Common myeloid progenitor, CD34-positive (primary cell): ENCODE results near the gene PSMD6. TPM values are rescaled to one million over a fixed set of nuclear protein-coding genes. Genes with fewer than 3 reads are reported as not detected.

Source experiments
- CTCF ChIA-PET: fragments of 350-600 bp; sonication (Branson Sonifier 250); formaldehyde crosslinking; loops from one replicate; lab custom pipeline; 2021; ENCODE audit warnings: antibody characterized with exemption; lab: Charles Lee
- POLR2A ChIA-PET: fragments of 350-600 bp; sonication (Branson Sonifier 250); formaldehyde crosslinking; loops from one replicate; lab custom pipeline; 2021; ENCODE audit warnings: antibody characterized with exemption; lab: Charles Lee
- DNase-seq, 3 donors: peaks; one replicate each; pipeline versions ENCODE4 v3.0.0 to v3.0.0-alpha.2; 2013
- H3K27ac ChIP-seq, 2 experiments: 1 replicate in 1 of 2; 2 replicates in 1 of 2; pipeline ENCODE4 v1.7.0; 2013; ENCODE audit warnings: inconsistent platforms in 2 of 2, low read length in 2 of 2, mild to moderate bottlenecking in 2 of 2, low read depth in 1 of 2, moderate library complexity in 1 of 2; ENCODE audit not compliant: severe bottlenecking in 2 of 2, insufficient read depth in 1 of 2, poor library complexity in 1 of 2
- H3K27me3 ChIP-seq, 5 experiments: replicated peaks in 2 of 5; 1 replicate in 3 of 5; 2 replicates in 2 of 5; pipeline versions ENCODE4 v1.6.1 to v1.7.0; 2013; ENCODE audit warnings: low read length in 4 of 5, mild to moderate bottlenecking in 2 of 5, moderate library complexity in 2 of 5, inconsistent platforms in 1 of 5; ENCODE audit not compliant: insufficient read depth in 5 of 5, control insufficient read depth in 4 of 5
- H3K36me3 ChIP-seq, 4 experiments: 1 replicate in 2 of 4; 2 replicates in 2 of 4; pipeline versions ENCODE4 v1.6.1 to v1.7.0; 2013; ENCODE audit warnings: low read length in 3 of 4, control low read depth in 1 of 4, mild to moderate bottlenecking in 1 of 4; ENCODE audit not compliant: control insufficient read depth in 4 of 4, insufficient read depth in 4 of 4
- H3K4me1 ChIP-seq, 4 experiments: 1 replicate in 3 of 4; 2 replicates in 1 of 4; pipeline versions ENCODE4 v1.6.1 to v1.7.1; 2013; ENCODE audit warnings: low read length in 3 of 4, mild to moderate bottlenecking in 3 of 4, control low read depth in 1 of 4, inconsistent platforms in 1 of 4, moderate library complexity in 1 of 4; ENCODE audit not compliant: control insufficient read depth in 4 of 4, insufficient read depth in 4 of 4; ENCODE audit errors: control extremely low read depth in 1 of 4
- H3K4me3 ChIP-seq, 7 experiments: 1 replicate in 4 of 7; 2 replicates in 3 of 7; pipeline versions ENCODE4 v1.5.1 to v1.7.0; 2013; ENCODE audit warnings: mild to moderate bottlenecking in 7 of 7, low read length in 6 of 7, moderate library complexity in 6 of 7, inconsistent platforms in 2 of 7, low read depth in 2 of 7, control low read depth in 1 of 7; ENCODE audit not compliant: insufficient read depth in 4 of 7, control insufficient read depth in 1 of 7; ENCODE audit errors: extremely low read depth in 1 of 7
- H3K9me3 ChIP-seq, 5 experiments: 1 replicate in 4 of 5; 2 replicates in 1 of 5; pipeline versions ENCODE4 v1.6.1 to v1.7.1; 2013; ENCODE audit warnings: low read length in 4 of 5, mild to moderate bottlenecking in 2 of 5, inconsistent platforms in 1 of 5, low read depth in 1 of 5, moderate library complexity in 1 of 5; ENCODE audit not compliant: control insufficient read depth in 4 of 5, insufficient read depth in 2 of 5; ENCODE audit errors: control extremely low read depth in 1 of 5
- WGBS: methylation state at CpG from one replicate; pipeline ENCODE4 v1.1.5; 2013; ENCODE audit not compliant: insufficient coverage; 5-methylcytosine and 5-hydroxymethylcytosine counted together
- polyA plus RNA-seq: library from polyadenylated mRNA; unstranded; fragments of 120-200 nt; gene quantifications from one replicate; pipeline ENCODE4 v1.2.1, GENCODE V29; 2013

The PSMD6 gene
- polyA plus RNA-seq, result 117 TPM

- DNase-seq, result peak; percentile 90 to 94 (median 93)
- Histone ChIP-seq H3K27ac (peak within 1 kb of the TSS; percentile 91 to 95), H3K4me1 (peaks cover 8 to 20% (median 12%) of the 10 kb centered on the region in 4 experiments), H3K9me3 (no peaks in the 10 kb centered on the region), H3K36me3 (peaks cover 6 to 23% (median 14%) of the 10 kb centered on the region in 4 experiments), H3K4me3 (peak within 1 kb of the TSS; percentile 75 to 98 (median 94)), H3K27me3 (peaks cover 2 to 13% (median 10%) of the 10 kb centered on the region in 5 experiments)
- ChIA-PET POLR2A (no interaction called here), CTCF (interaction anchor here (0.6 to 2.9 kb wide), 16 partner anchors 8 to 461 kb away, joined by 3 to 13 read pairs (median 3); no protein-coding TSS in a partner anchor)
- 0% methylated on average over 46 of the region's 59 CpGs for WGBS
These were observed at the start of gene PSMD6 for GRCh38 chr3:64023187-64023860. PSMD6 (minus strand) TSS chr3:64023494; CDS start chr3:64023419, 75 bp downstream.

DNA sequence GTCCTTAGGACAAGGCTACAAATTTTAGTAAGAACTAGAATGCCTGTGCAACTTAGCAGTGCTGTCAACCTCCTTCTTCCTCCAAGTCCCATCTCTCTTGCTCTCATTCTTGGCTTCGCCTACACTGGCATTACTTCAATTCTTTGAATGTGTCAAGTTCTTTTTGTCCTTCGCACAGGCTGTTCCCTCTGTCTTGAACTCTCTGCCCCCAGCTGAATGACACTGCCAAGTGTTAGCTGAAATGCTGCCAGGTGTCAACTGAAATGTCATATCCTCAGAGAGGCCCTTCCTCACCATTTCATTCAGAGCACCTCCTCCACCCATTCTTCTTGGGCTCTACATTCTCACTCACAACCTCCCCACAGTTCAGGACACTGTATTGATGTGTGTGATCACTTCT, 48.8 kb upstream of the PSMD6 start:
- WGBS, result 96% methylated on average over 2 of the region's 2 CpGs
- H3K36me3 ChIP-seq, result no peaks in the 10 kb centered on the region
- peaks cover 0 to 4% (median 0%) of the 10 kb centered on the region in 5 experiments for H3K27me3 ChIP-seq
- no peak overlapping the region for H3K4me3 ChIP-seq
- peaks cover 0 to 4% (median 2%) of the 10 kb centered on the region in 5 experiments for H3K9me3 ChIP-seq
- ChIA-PET CTCF (no interaction called here), POLR2A (no interaction called here)
- DNase-seq, result no peak
- H3K27ac ChIP-seq, result no peak overlapping the region
- peaks cover 0 to 1% (median 0%) of the 10 kb centered on the region in 4 experiments for H3K4me1 ChIP-seq

GRCh38 chr3:64070704-64071103, 47.4 kb upstream of the PSMD6 start:
- POLR2A ChIA-PET, result no interaction called here
- no peak overlapping the region for H3K27ac ChIP-seq
- H3K4me3 ChIP-seq, result no peak overlapping the region
- no peak for DNase-seq
- no peaks in the 10 kb centered on the region for H3K4me1 ChIP-seq
- H3K27me3 ChIP-seq, result peaks cover 0 to 4% (median 0%) of the 10 kb centered on the region in 5 experiments
- H3K36me3 ChIP-seq, result no peaks in the 10 kb centered on the region
- CTCF ChIA-PET, result no interaction called here
- peaks cover 0 to 4% (median 2%) of the 10 kb centered on the region in 5 experiments for H3K9me3 ChIP-seq

- no peak for DNase-seq
- 92% methylated on average over 10 of the region's 10 CpGs for WGBS
- peaks cover 0 to 4% (median 0%) of the 10 kb centered on the region in 5 experiments for H3K9me3 ChIP-seq
- H3K36me3 ChIP-seq, result no peaks in the 10 kb centered on the region
- no peak overlapping the region for H3K27ac ChIP-seq
- H3K4me3 ChIP-seq, result no peak overlapping the region
- POLR2A ChIA-PET, result no interaction called here
- CTCF ChIA-PET, result no interaction called here
- H3K4me1 ChIP-seq, result no peaks in the 10 kb centered on the region
- H3K27me3 ChIP-seq, result peaks cover 0 to 3% (median 0%) of the 10 kb centered on the region in 5 experiments
These were observed 44.4 kb upstream of the PSMD6 start for GRCh38 chr3:64067506-64068346.

GRCh38 chr3:64064804-64065203, 41.5 kb upstream of the PSMD6 start:
- Histone ChIP-seq H3K27ac (no peak overlapping the region), H3K4me3 (no peak overlapping the region), H3K36me3 (no peaks in the 10 kb centered on the region), H3K9me3 (no peaks in the 10 kb centered on the region), H3K4me1 (no peaks in the 10 kb centered on the region), H3K27me3 (peaks cover 0 to 2% (median 0%) of the 10 kb centered on the region in 5 experiments)
- no peak for DNase-seq
- WGBS, result 90% methylated on average over 2 of the region's 2 CpGs
- CTCF ChIA-PET, result no interaction called here
- POLR2A ChIA-PET, result no interaction called here

DNA sequence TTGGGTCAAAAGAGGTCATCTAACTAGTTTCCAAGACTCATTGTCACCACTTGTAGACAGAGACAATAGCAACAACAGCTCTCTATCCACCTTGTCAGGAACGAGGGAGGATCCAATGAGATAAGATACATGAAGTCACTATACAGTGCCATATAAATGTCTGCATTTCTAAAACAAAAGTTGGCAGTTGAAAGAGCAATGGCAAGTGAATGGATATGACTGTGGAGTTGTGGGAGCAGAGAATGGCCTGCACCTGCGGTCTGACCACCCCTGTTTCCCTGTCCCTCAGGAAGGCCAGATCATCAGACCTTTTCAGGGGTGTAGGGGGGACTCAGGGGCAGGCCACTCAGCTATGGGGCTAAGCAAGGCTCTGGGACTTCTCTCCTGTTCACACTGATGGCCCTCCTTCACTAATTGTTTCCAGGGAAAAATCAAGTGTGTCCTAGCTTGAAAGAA, 40.7 kb upstream of the PSMD6 start:
- H3K36me3 ChIP-seq, result no peaks in the 10 kb centered on the region
- no CpG with 5 or more reads among the region's 2 CpGs for WGBS
- no peak overlapping the region for H3K27ac ChIP-seq
- peaks cover 0 to 2% (median 0%) of the 10 kb centered on the region in 5 experiments for H3K27me3 ChIP-seq
- ChIA-PET POLR2A (no interaction called here), CTCF (no interaction called here)
- DNase-seq, result no peak
- H3K4me1 ChIP-seq, result no peaks in the 10 kb centered on the region
- H3K4me3 ChIP-seq, result no peak overlapping the region
- no peaks in the 10 kb centered on the region for H3K9me3 ChIP-seq
